Nephron (organoid): ENCODE data around the gene TFAP2A.
A peak's percentile ranks its signal among the peaks of the same experiment; 100 is the strongest.

Experiments
- H3K27ac Mint-ChIP-seq, 3 experiments: 2 replicates each; pipeline ENCODE4 v1.8.0; 2020; ENCODE audit warnings: mixed read lengths in 3 of 3, mild to moderate bottlenecking in 2 of 3, moderate library complexity in 1 of 3
- H3K27me3 Mint-ChIP-seq: 2 replicates; pipeline ENCODE4 v1.8.0; 2021; ENCODE audit warnings: low read depth, mild to moderate bottlenecking, moderate library complexity, mixed read lengths
- H3K36me3 Mint-ChIP-seq: 2 replicates; pipeline ENCODE4 v1.8.0; 2020; ENCODE audit warnings: low read depth, mixed read lengths
- H3K4me1 Mint-ChIP-seq: 2 replicates; pipeline ENCODE4 v1.8.0; 2020; ENCODE audit warnings: mixed read lengths
- H3K4me3 Mint-ChIP-seq, 3 experiments: 2 replicates each; pipeline ENCODE4 v1.8.0; 2020; ENCODE audit warnings: mild to moderate bottlenecking in 3 of 3, mixed read lengths in 3 of 3, moderate library complexity in 2 of 3
- H3K9me3 Mint-ChIP-seq: 2 replicates; pipeline ENCODE4 v1.8.0; 2020; ENCODE audit warnings: mixed read lengths
- CTCF ChIP-seq, 3 experiments: fragments of 200-600 bp; sonication (generic); IDR thresholded peaks; one replicate each; pipeline ENCODE4 v1.5.0; 2021; ENCODE audit warnings: antibody characterized with exemption in 3 of 3; ENCODE audit not compliant: unreplicated experiment in 3 of 3

The TFAP2A gene

GRCh38 chr6:10414756-10415616, at the start of gene TFAP2A:
Gene TFAP2A, minus strand, starts transcription at chr6:10415074. Its CDS starts 83 bp downstream, at chr6:10414991.
- TF ChIP-seq CTCF (IDR thresholded peaks at IDR 0.05; ENCODE audit: unreplicated experiment in 3 of 3), result no peak
- peaks cover 59% of the 10 kb centered on the region for H3K4me1 Mint-ChIP-seq
- peak within 1 kb of the TSS; percentile 9 to 88 (median 81) for H3K27ac Mint-ChIP-seq
- peak within 1 kb of the TSS; percentile 81 to 89 (median 86) for H3K4me3 Mint-ChIP-seq
- peaks cover 3% of the 10 kb centered on the region for H3K9me3 Mint-ChIP-seq
- H3K36me3 Mint-ChIP-seq, result no peaks in the 10 kb centered on the region
- H3K27me3 Mint-ChIP-seq, result peaks cover 97% of the 10 kb centered on the region

GRCh38 chr6:10463491-10464481, 48.9 kb upstream of the TFAP2A start:
- no peaks in the 10 kb centered on the region for H3K9me3 Mint-ChIP-seq
- H3K4me1 Mint-ChIP-seq, result no peaks in the 10 kb centered on the region
- H3K27me3 Mint-ChIP-seq, result peaks cover 10% of the 10 kb centered on the region
- no peak overlapping the region for H3K4me3 Mint-ChIP-seq
- no peak for TF ChIP-seq CTCF (IDR thresholded peaks at IDR 0.05; ENCODE audit: unreplicated experiment in 3 of 3)
- no peaks in the 10 kb centered on the region for H3K36me3 Mint-ChIP-seq
- no peak overlapping the region for H3K27ac Mint-ChIP-seq

GRCh38 chr6:10463040-10463439, 48.2 kb upstream of the TFAP2A start:
- TF ChIP-seq CTCF (IDR thresholded peaks at IDR 0.05; ENCODE audit: unreplicated experiment in 3 of 3), result no peak
- H3K4me1 Mint-ChIP-seq, result no peaks in the 10 kb centered on the region
- peaks cover 10% of the 10 kb centered on the region for H3K27me3 Mint-ChIP-seq
- H3K36me3 Mint-ChIP-seq, result no peaks in the 10 kb centered on the region
- H3K4me3 Mint-ChIP-seq, result no peak overlapping the region
- no peaks in the 10 kb centered on the region for H3K9me3 Mint-ChIP-seq
- no peak overlapping the region for H3K27ac Mint-ChIP-seq

GRCh38 chr6:10461850-10462249, 47.0 kb upstream of the TFAP2A start:
- no peak for TF ChIP-seq CTCF (IDR thresholded peaks at IDR 0.05; ENCODE audit: unreplicated experiment in 3 of 3)
- Mint-ChIP-seq H3K4me1 (no peaks in the 10 kb centered on the region), H3K27me3 (peaks cover 10% of the 10 kb centered on the region), H3K36me3 (no peaks in the 10 kb centered on the region), H3K9me3 (no peaks in the 10 kb centered on the region), H3K27ac (no peak overlapping the region), H3K4me3 (no peak overlapping the region)

GRCh38 chr6:10460096-10460495, 45.2 kb upstream of the TFAP2A start:
- H3K36me3 Mint-ChIP-seq, result no peaks in the 10 kb centered on the region

More at GRCh38 chr6:10460096-10460495, 45.2 kb upstream of the TFAP2A start:
- Mint-ChIP-seq H3K4me3 (no peak overlapping the region), H3K9me3 (no peaks in the 10 kb centered on the region), H3K4me1 (no peaks in the 10 kb centered on the region), H3K27me3 (peaks cover 10% of the 10 kb centered on the region), H3K27ac (no peak overlapping the region)
- TF ChIP-seq CTCF (IDR thresholded peaks at IDR 0.05; ENCODE audit: unreplicated experiment in 3 of 3), result no peak
